GM19395 (cell line): ENCODE measurements around the gene LONRF3.

Experiments
- ATAC-seq: cut with Tn5 transposase; IDR thresholded peaks from one replicate; pipeline ENCODE4 v1.9.1; 2021; ENCODE audit warnings: mild to moderate bottlenecking, moderate library complexity; ENCODE audit not compliant: unreplicated experiment

The LONRF3 gene

GRCh38 chrX:118974088-118974907 is at the start of gene LONRF3:
Gene LONRF3, plus strand, starts transcription at chrX:118974618. Its CDS starts 163 bp downstream, at chrX:118974781.
- ATAC-seq = peak; percentile 34

GRCh38 chrX:118928151-118928550 is 46.3 kb upstream of the LONRF3 start:
- ATAC-seq = no peak

GRCh38 chrX:118935352-118935751 is 39.1 kb upstream of the LONRF3 start:
- ATAC-seq = no peak

GRCh38 chrX:118941147-118941546 is 33.3 kb upstream of the LONRF3 start:
- no peak for ATAC-seq

GRCh38 chrX:118943102-118943501 is 31.3 kb upstream of the LONRF3 start:
- ATAC-seq = no peak

GRCh38 chrX:118945921-118946320 is 28.5 kb upstream of the LONRF3 start:
- no peak for ATAC-seq

GRCh38 chrX:118948270-118948669 is 26.1 kb upstream of the LONRF3 start:
- ATAC-seq = no peak

- ATAC-seq = no peak
These were observed 12.4 kb upstream of the LONRF3 start for GRCh38 chrX:118961866-118962560.

- ATAC-seq = no peak
These were observed 11.3 kb upstream of the LONRF3 start for GRCh38 chrX:118963159-118963558.

- ATAC-seq = no peak
These were observed 10.2 kb upstream of the LONRF3 start for GRCh38 chrX:118964252-118964651.

GRCh38 chrX:118965395-118965794 is 9.0 kb upstream of the LONRF3 start:
- no peak for ATAC-seq

GRCh38 chrX:118968031-118968430 is 6.4 kb upstream of the LONRF3 start:
- no peak for ATAC-seq

GRCh38 chrX:118971552-118971951 is 2.9 kb upstream of the LONRF3 start:
- ATAC-seq = no peak

- ATAC-seq = no peak
These were observed 880 bp upstream of the LONRF3 start for GRCh38 chrX:118973389-118974087.

- peak; percentile 47 for ATAC-seq
These were observed 672 bp downstream of the LONRF3 start for GRCh38 chrX:118974908-118975671.

- no peak for ATAC-seq
These were observed 1.6 kb downstream of the LONRF3 start for GRCh38 chrX:118975831-118976598.

- ATAC-seq = no peak
These were observed 2.4 kb downstream of the LONRF3 start for GRCh38 chrX:118976599-118977340.

- no peak for ATAC-seq
These were observed 3.0 kb downstream of the LONRF3 start for GRCh38 chrX:118977424-118977823.

- ATAC-seq = no peak
These were observed 4.0 kb downstream of the LONRF3 start for GRCh38 chrX:118978451-118978850.
